Subcutaneous abdominal adipose tissue (tissue), 5 donors: ENCODE measurements around the gene MORF4L2.

Source experiments
- H3K27ac ChIP-seq: one replicate; pipeline ENCODE4 v1.7.0; 2013; ENCODE audit warnings: low read depth, mild to moderate bottlenecking, inconsistent platforms, low read length, moderate library complexity
- H3K27me3 ChIP-seq, 5 donors: one replicate each; pipeline ENCODE4 v1.7.0; 2013; ENCODE audit warnings: low read length in 5 of 5, inconsistent platforms in 1 of 5; ENCODE audit not compliant: control insufficient read depth in 5 of 5, insufficient read depth in 4 of 5
- H3K36me3 ChIP-seq, 5 donors: one replicate each; pipeline ENCODE4 v1.7.0; 2013; ENCODE audit warnings: low read length in 5 of 5; ENCODE audit not compliant: control insufficient read depth in 5 of 5, insufficient read depth in 5 of 5
- H3K4me1 ChIP-seq, 5 donors: one replicate each; pipeline ENCODE4 v1.7.0; 2013; ENCODE audit warnings: low read length in 5 of 5, mild to moderate bottlenecking in 3 of 5, moderate library complexity in 1 of 5; ENCODE audit not compliant: control insufficient read depth in 5 of 5, insufficient read depth in 5 of 5
- H3K4me3 ChIP-seq, 5 donors: one replicate each; pipeline ENCODE4 v1.7.0; 2013; ENCODE audit warnings: low read length in 5 of 5, low read depth in 1 of 5
- H3K9ac ChIP-seq, 5 donors: one replicate each; pipeline ENCODE4 v1.7.0; 2013; ENCODE audit warnings: low read length in 5 of 5, mild to moderate bottlenecking in 4 of 5, moderate library complexity in 3 of 5
- H3K9me3 ChIP-seq, 5 donors: one replicate each; pipeline ENCODE4 v1.7.0; 2013; ENCODE audit warnings: low read length in 5 of 5; ENCODE audit not compliant: control insufficient read depth in 5 of 5
- donor health status: healthy.
- donor health status: healthy.
- donor health status: healthy.
- donor health status: healthy.
- donor health status: healthy.

MORF4L2 gene, protein sequence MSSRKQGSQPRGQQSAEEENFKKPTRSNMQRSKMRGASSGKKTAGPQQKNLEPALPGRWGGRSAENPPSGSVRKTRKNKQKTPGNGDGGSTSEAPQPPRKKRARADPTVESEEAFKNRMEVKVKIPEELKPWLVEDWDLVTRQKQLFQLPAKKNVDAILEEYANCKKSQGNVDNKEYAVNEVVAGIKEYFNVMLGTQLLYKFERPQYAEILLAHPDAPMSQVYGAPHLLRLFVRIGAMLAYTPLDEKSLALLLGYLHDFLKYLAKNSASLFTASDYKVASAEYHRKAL

DNA sequence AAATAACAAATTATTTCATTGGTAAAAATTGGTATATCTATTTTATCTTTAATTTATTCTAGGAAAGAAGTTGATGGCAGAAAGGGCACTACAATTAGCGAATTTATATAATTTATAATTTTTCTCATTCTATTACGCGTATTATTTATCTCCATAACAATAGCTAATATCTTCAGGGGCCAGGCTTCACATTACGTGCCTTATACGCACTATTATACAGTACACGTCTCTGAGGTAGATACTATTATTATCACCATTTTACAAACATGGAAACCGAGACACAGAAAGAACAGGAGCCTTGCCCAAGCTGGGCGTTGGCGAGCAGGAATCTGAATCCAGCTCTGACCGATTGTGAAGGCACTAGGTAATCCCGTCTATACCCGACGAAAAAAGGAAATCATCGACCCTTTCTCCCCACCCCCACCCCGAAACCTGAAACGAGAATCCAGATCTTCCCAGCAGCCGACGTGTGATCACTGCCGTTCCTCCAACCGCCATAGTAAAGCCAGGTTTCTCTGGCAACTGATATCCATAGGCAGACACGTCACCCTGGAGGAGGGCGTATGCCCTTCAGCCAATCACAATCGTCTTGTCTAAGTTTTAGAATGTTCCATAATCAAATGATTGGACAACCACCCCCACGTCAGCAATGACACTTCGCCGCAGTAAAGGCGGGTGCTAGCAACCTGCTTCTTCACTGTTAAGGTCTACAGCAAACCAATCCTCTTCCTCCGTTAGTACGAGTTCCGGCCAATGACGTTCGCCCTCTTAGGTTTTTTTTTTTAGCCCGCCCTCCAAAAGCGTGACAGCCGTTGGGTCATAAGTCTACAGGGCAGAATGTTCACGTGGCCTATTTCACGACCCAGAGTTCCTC is at the start of gene MORF4L2:
Gene MORF4L2 (minus strand): TSS at position 501 of the 874 bp plus-strand sequence. CDS start 9,672 bp downstream, outside the sequence.
- H3K4me1 ChIP-seq = peaks cover 5 to 13% (median 6%) of the 10 kb centered on the region in 5 donors
- H3K9me3 ChIP-seq = no peaks in the 10 kb centered on the region
- H3K4me3 ChIP-seq = peak within 1 kb of the TSS; percentile 77 to 89 (median 80)
- H3K27me3 ChIP-seq = peaks cover 0 to 5% (median 2%) of the 10 kb centered on the region in 5 donors
- peak within 1 kb of the TSS; percentile 97 for H3K27ac ChIP-seq
- peak within 1 kb of the TSS; percentile 77 to 96 (median 87) for H3K9ac ChIP-seq
- peaks cover 0 to 12% (median 6%) of the 10 kb centered on the region in 5 donors for H3K36me3 ChIP-seq

DNA sequence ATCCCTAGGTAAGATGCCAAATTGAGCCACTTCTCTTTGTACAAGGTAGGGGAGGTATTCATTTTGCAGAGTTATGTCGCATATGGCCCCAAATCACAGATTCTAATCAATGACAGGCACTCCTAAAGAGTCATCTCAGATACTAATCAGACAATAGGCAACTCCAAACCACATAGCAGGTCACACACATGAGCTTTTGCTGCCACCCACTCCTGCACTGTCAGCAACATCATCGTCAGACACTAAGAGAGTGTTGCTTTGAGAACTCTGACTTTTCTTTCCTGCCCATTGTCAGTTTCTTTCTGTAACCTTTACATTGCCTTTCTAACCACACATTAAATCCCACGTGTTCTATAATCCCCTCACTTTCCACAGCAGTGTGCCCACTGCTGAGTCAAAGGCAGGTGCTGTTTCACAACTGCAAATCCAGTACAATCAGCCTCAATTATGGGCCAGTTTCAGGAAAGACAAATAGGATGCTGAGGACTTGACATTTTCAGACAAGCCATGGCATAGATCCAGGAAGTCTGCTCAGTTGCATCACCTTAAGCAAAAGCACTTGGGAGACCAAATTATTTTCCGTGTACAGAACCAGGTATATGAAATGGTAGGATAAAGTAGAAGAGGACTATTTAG is 47.7 kb upstream of the MORF4L2 start:
- no peaks in the 10 kb centered on the region for H3K9me3 ChIP-seq
- peaks cover 0 to 14% (median 10%) of the 10 kb centered on the region in 5 donors for H3K4me1 ChIP-seq
- no peak overlapping the region for H3K27ac ChIP-seq
- H3K27me3 ChIP-seq = peaks cover 3 to 26% (median 9%) of the 10 kb centered on the region in 5 donors
- no peaks in the 10 kb centered on the region for H3K36me3 ChIP-seq
- H3K4me3 ChIP-seq = no peak overlapping the region
- H3K9ac ChIP-seq = no peak overlapping the region

DNA sequence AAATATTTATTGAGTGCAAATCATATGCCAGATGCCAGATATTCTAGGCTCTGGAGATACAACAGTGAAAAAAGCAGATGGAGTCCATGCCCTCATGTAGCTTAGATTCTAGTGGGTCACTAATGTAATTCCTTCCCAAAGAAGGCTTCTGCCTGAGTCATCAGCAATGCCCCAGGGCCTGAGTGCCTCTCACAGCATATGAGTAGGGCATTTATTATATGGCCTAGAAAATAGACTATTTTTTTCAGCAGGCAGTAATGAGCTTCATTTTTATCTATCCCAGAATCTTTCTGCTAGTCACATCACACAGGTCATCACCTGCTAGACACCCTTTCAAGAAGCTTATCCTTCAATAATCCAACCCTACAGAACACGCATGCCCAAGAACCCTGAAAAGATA is 46.5 kb upstream of the MORF4L2 start:
- Histone ChIP-seq H3K9ac (no peak overlapping the region), H3K4me1 (peaks cover 0 to 14% (median 10%) of the 10 kb centered on the region in 5 donors), H3K27ac (no peak overlapping the region), H3K27me3 (peaks cover 7 to 26% (median 13%) of the 10 kb centered on the region in 5 donors), H3K4me3 (no peak overlapping the region), H3K9me3 (no peaks in the 10 kb centered on the region), H3K36me3 (no peaks in the 10 kb centered on the region)

DNA sequence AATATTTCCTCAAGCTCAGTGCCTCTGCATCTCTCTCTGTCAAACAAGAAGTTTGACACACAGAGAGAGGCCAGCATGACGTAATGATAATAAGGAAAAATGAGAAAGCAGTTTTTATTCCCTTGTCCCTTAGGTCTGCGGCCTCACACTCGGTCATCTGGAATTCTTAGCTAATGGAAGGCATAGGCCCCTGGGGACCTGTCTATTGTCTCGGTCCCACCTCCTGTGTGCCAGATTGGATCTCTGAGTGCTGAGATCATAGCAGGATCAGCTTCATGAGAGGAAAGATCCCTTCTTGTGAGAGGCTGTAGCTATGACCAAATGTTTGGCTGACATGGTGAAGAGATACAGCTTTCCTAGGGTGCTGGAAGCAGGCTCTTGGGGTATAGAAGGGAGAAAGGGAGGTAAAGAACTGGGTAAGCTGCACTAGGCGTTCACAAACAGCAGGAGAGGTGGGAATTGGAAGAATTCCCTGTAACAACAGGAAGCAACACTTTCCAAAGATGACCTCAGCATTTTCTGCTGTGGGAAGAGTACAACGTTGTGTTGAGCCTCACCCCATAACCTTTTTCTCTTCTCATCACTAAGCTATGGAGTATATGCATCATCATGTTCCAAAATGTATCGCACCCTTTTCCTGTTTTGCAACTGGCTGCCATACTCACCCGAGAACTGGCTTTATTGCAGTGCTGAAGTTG is 44.4 kb upstream of the MORF4L2 start:
- H3K27ac ChIP-seq = no peak overlapping the region
- H3K36me3 ChIP-seq = no peaks in the 10 kb centered on the region
- H3K9ac ChIP-seq = no peak overlapping the region
- peaks cover 9 to 39% (median 21%) of the 10 kb centered on the region in 5 donors for H3K27me3 ChIP-seq
- H3K9me3 ChIP-seq = peaks cover 0 to 2% (median 0%) of the 10 kb centered on the region in 5 donors
- H3K4me3 ChIP-seq = no peak overlapping the region
- H3K4me1 ChIP-seq = peaks cover 0 to 14% (median 10%) of the 10 kb centered on the region in 5 donors

DNA sequence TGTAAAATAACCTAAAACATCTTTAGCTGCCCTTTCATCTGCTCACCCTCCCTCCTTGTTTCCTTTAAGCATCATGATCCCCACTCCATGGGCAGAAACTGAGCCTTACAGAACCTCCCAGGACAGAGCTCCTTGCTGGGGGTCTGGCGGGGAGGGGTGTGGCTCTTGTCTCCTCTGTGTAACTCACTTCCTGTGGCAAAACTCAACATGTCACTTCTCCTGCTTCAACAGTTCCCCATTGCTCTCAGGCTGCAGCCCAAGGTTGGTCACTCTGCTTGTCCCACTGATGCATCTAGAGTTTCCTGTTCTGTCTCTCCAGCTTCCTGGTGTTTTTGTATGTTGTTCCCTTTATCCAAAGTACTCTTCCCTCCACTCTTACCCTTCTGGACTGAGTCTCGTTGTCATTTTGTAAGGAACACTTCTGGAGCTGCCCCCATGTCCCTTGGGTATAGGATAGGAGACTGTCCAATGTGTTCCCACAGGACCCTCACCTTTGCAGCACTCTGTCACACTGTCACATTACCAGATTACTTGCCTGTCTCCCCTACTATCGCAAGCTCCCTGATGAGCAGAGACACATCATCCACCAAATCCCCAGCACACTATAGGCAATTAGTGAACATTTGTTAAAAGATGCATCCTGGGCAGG is 43.8 kb upstream of the MORF4L2 start:
- no peak overlapping the region for H3K27ac ChIP-seq
- no peak overlapping the region for H3K9ac ChIP-seq
- peaks cover 11 to 46% (median 28%) of the 10 kb centered on the region in 5 donors for H3K27me3 ChIP-seq
- no peaks in the 10 kb centered on the region for H3K36me3 ChIP-seq
- H3K4me3 ChIP-seq = no peak overlapping the region
- peaks cover 0 to 14% (median 10%) of the 10 kb centered on the region in 5 donors for H3K4me1 ChIP-seq
- H3K9me3 ChIP-seq = peaks cover 0 to 2% (median 0%) of the 10 kb centered on the region in 5 donors

DNA sequence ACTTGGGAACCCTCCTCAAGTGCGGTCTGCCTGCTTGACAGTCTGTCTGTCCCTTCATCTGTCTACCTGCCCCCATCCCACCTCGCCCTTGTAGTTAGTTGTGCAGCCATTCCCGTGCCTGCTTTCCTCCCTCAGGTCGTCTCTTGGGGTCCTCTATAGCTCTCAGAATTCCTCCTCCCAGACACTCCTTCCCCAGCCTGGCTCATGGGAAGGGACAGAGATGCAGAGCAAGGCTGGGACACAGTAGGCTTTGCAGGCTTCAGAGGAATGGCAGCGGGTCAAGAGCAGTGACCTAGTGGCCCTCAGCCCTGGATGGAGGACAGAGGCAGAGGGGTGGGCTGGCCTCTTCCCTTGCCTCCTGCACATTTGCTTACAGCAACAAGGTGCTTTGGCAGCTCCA is 42.5 kb upstream of the MORF4L2 start:
- Histone ChIP-seq H3K27ac (no peak overlapping the region), H3K9ac (no peak overlapping the region), H3K9me3 (peaks cover 0 to 2% (median 0%) of the 10 kb centered on the region in 5 donors), H3K36me3 (no peaks in the 10 kb centered on the region), H3K4me1 (peaks cover 0 to 14% (median 10%) of the 10 kb centered on the region in 5 donors), H3K27me3 (peaks cover 11 to 53% (median 34%) of the 10 kb centered on the region in 5 donors), H3K4me3 (no peak overlapping the region)

DNA sequence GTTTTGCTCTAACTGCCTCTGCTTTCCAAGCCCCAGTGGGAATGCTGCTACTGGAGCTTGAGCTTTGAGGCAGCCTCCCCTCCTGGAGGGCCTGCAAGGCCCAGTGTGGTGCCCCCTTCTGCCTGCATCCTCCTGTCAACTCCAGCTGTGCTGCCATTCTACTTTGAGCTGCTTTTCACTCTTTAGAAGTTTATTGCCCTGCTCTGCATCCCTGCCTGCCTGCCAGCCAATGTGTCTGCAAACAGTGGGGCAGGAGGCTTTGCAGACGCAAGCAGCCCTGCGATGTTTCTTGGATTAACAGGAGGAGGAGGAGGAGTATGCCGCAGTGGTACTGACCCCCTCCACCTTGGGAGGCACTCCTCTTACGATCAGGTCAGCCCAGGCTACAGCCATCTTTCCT is 40.6 kb upstream of the MORF4L2 start:
- Histone ChIP-seq H3K4me3 (no peak overlapping the region), H3K4me1 (peaks cover 0 to 14% (median 10%) of the 10 kb centered on the region in 5 donors), H3K27me3 (peaks cover 11 to 58% (median 31%) of the 10 kb centered on the region in 5 donors), H3K27ac (no peak overlapping the region), H3K36me3 (no peaks in the 10 kb centered on the region), H3K9ac (no peak overlapping the region), H3K9me3 (peaks cover 0 to 2% (median 0%) of the 10 kb centered on the region in 5 donors)

DNA sequence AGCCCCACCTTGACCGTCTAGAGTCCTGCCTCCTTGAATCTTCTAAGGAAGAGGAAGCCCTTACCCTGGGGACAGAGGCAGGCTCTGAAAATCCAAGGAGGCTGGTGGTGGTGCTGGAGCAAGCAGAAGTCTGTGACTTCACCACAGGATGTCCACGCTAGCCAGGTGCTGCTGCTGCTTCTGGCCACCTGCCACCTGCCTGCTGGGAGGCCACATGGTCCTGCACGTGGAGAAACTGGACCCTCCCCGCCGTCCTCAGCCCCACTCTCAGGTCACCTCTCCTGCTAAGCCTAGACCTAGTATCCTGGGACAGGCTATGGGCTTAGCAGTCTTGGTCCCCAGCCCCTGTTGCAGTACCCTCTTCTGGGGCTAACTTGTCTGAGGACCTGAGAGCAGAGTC is 40.0 kb upstream of the MORF4L2 start:
- no peak overlapping the region for H3K4me3 ChIP-seq
- H3K9ac ChIP-seq = no peak overlapping the region
- no peaks in the 10 kb centered on the region for H3K36me3 ChIP-seq
- no peak overlapping the region for H3K27ac ChIP-seq
- H3K9me3 ChIP-seq = peaks cover 0 to 2% (median 0%) of the 10 kb centered on the region in 5 donors
- peaks cover 11 to 54% (median 31%) of the 10 kb centered on the region in 5 donors for H3K27me3 ChIP-seq
- peaks cover 0 to 13% (median 10%) of the 10 kb centered on the region in 5 donors for H3K4me1 ChIP-seq

DNA sequence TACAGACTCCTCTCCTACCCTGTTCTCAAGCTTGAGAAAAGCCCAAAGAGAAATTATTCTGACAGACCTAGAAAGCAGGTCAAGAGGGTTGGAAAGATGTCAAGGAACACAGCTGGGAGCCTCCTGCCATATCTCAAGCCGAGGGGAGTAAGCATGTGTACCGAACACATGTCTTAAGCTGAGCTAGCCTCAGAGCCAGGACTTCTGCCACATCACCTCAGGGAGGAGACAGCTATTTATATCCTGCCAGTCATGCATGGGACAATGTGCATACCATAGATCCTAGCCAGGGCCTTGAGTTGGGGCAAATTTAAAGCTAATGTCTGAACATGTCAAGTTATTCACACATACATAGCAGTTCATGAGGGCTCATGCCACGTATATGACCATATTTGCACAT is 36.0 kb upstream of the MORF4L2 start:
- Histone ChIP-seq H3K4me3 (no peak overlapping the region), H3K9ac (no peak overlapping the region), H3K4me1 (no peaks in the 10 kb centered on the region), H3K36me3 (no peaks in the 10 kb centered on the region), H3K27ac (no peak overlapping the region), H3K9me3 (peaks cover 0 to 2% (median 0%) of the 10 kb centered on the region in 5 donors), H3K27me3 (peaks cover 4 to 42% (median 26%) of the 10 kb centered on the region in 5 donors)
